Measurements from ENCODE around the gene CAMK2B.

Gene CAMK2B

GRCh38 chr7:44329888-44330287 lies 4.5 kb upstream of the CAMK2B start:
- no peak overlapping the region for H3K4me3 ChIP-seq (ENCODE audit: low read depth, low read length, poor library complexity, severe bottlenecking)
- no peaks in the 10 kb centered on the region for H4K20me1 ChIP-seq (ENCODE audit: insufficient read depth, low read length)
- no peak overlapping the region for H3K4me2 ChIP-seq (ENCODE audit: low read length)
- TF ChIP-seq EZH2 (IDR thresholded peaks at IDR 0.05; ENCODE audit: borderline replicate concordance, low read length) (no peak), CTCF (IDR thresholded peaks at IDR 0.05; ENCODE audit: low read length) (no peak)
- H3K27me3 ChIP-seq (ENCODE audit: insufficient read depth, low read length), result no peaks in the 10 kb centered on the region
- no peaks in the 10 kb centered on the region for H3K4me1 ChIP-seq (ENCODE audit: insufficient read depth, low read length, severe bottlenecking)
- H3K9me3 ChIP-seq (ENCODE audit: low read length), result no peaks in the 10 kb centered on the region
- no peaks in the 10 kb centered on the region for H3F3A ChIP-seq (ENCODE audit: insufficient read depth, low read length)
- H3K79me2 ChIP-seq (ENCODE audit: insufficient read depth, low read length), result no peaks in the 10 kb centered on the region
- no peak overlapping the region for H2AFZ ChIP-seq (ENCODE audit: low read length)
- H3K36me3 ChIP-seq (ENCODE audit: insufficient read depth, low read length), result no peaks in the 10 kb centered on the region
- H3K27ac ChIP-seq (ENCODE audit: low read depth, low read length, poor library complexity, severe bottlenecking), result no peak overlapping the region
- no peaks in the 10 kb centered on the region for H3K9me2 ChIP-seq (ENCODE audit: low read depth, low read length)
- H3K9ac ChIP-seq (ENCODE audit: low read length), result no peak overlapping the region

- H3K79me2 ChIP-seq (ENCODE audit: insufficient read depth, low read length), result no peaks in the 10 kb centered on the region
- no peak overlapping the region for H3K9ac ChIP-seq (ENCODE audit: low read length)
- no peaks in the 10 kb centered on the region for H4K20me1 ChIP-seq (ENCODE audit: insufficient read depth, low read length)
- no peak overlapping the region for H3K4me3 ChIP-seq (ENCODE audit: low read depth, low read length, poor library complexity, severe bottlenecking)
- H2AFZ ChIP-seq (ENCODE audit: low read length), result no peak overlapping the region
- H3K4me2 ChIP-seq (ENCODE audit: low read length), result no peak overlapping the region
- H3K4me1 ChIP-seq (ENCODE audit: insufficient read depth, low read length, severe bottlenecking), result no peaks in the 10 kb centered on the region
- H3K27ac ChIP-seq (ENCODE audit: low read depth, low read length, poor library complexity, severe bottlenecking), result no peak overlapping the region
- TF ChIP-seq EZH2 (IDR thresholded peaks at IDR 0.05; ENCODE audit: borderline replicate concordance, low read length) (no peak), CTCF (IDR thresholded peaks at IDR 0.05; ENCODE audit: low read length) (no peak)
- H3K9me2 ChIP-seq (ENCODE audit: low read depth, low read length), result no peaks in the 10 kb centered on the region
- H3K9me3 ChIP-seq (ENCODE audit: low read length), result no peaks in the 10 kb centered on the region
- no peaks in the 10 kb centered on the region for H3K27me3 ChIP-seq (ENCODE audit: insufficient read depth, low read length)
- H3K36me3 ChIP-seq (ENCODE audit: insufficient read depth, low read length), result no peaks in the 10 kb centered on the region
- H3F3A ChIP-seq (ENCODE audit: insufficient read depth, low read length), result no peaks in the 10 kb centered on the region
Measured at GRCh38 chr7:44329081-44329480, 3.7 kb upstream of the CAMK2B start.

- Histone ChIP-seq H2AFZ (ENCODE audit: low read length) (no peak overlapping the region), H3K4me2 (ENCODE audit: low read length) (no peak overlapping the region), H3K9me3 (ENCODE audit: low read length) (no peaks in the 10 kb centered on the region), H3K4me1 (ENCODE audit: insufficient read depth, low read length, severe bottlenecking) (no peaks in the 10 kb centered on the region), H3K9ac (ENCODE audit: low read length) (no peak overlapping the region), H3K27ac (ENCODE audit: low read depth, low read length, poor library complexity, severe bottlenecking) (no peak overlapping the region), H3K79me2 (ENCODE audit: insufficient read depth, low read length) (no peaks in the 10 kb centered on the region), H3K36me3 (ENCODE audit: insufficient read depth, low read length) (no peaks in the 10 kb centered on the region), H3F3A (ENCODE audit: insufficient read depth, low read length) (no peaks in the 10 kb centered on the region), H4K20me1 (ENCODE audit: insufficient read depth, low read length) (no peaks in the 10 kb centered on the region), H3K4me3 (ENCODE audit: low read depth, low read length, poor library complexity, severe bottlenecking) (no peak overlapping the region), H3K9me2 (ENCODE audit: low read depth, low read length) (no peaks in the 10 kb centered on the region), H3K27me3 (ENCODE audit: insufficient read depth, low read length) (no peaks in the 10 kb centered on the region)
- no peak for TF ChIP-seq CTCF (IDR thresholded peaks at IDR 0.05; ENCODE audit: low read length)
- TF ChIP-seq EZH2 (IDR thresholded peaks at IDR 0.05; ENCODE audit: borderline replicate concordance, low read length), result no peak
Measured at GRCh38 chr7:44327981-44328380, 2.6 kb upstream of the CAMK2B start.
